ENCODE measurements around the gene SPAG7. TPM values are rescaled to one million over a fixed set of nuclear protein-coding genes. Genes with fewer than 3 reads are reported as not detected.
A peak's percentile ranks its signal among the peaks of the same experiment; 100 is the strongest.

Gene SPAG7
- total RNA-seq, 1 donor from 2014 or later: 64.8 TPM

- intact Hi-C loops (cut with DNase I): no loop called here
- ATAC-seq (no peak), DNase-seq (no peak)
- no peak overlapping the region for H3K27ac ChIP-seq
- H3K36me3 ChIP-seq: peaks cover 29% of the 10 kb centered on the region
- no peaks in the 10 kb centered on the region for H3K27me3 ChIP-seq
- TF ChIP-seq, protein P1, sequence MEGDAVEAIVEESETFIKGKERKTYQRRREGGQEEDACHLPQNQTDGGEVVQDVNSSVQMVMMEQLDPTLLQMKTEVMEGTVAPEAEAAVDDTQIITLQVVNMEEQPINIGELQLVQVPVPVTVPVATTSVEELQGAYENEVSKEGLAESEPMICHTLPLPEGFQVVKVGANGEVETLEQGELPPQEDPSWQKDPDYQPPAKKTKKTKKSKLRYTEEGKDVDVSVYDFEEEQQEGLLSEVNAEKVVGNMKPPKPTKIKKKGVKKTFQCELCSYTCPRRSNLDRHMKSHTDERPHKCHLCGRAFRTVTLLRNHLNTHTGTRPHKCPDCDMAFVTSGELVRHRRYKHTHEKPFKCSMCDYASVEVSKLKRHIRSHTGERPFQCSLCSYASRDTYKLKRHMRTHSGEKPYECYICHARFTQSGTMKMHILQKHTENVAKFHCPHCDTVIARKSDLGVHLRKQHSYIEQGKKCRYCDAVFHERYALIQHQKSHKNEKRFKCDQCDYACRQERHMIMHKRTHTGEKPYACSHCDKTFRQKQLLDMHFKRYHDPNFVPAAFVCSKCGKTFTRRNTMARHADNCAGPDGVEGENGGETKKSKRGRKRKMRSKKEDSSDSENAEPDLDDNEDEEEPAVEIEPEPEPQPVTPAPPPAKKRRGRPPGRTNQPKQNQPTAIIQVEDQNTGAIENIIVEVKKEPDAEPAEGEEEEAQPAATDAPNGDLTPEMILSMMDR (IDR thresholded peaks at IDR 0.05): no peak
- no peaks in the 10 kb centered on the region for H3K9me3 ChIP-seq
- peaks cover 4% of the 10 kb centered on the region for H3K4me1 ChIP-seq
- no peak overlapping the region for H3K4me3 ChIP-seq
Observed at GRCh38 chr17:4958102-4958501, 9.5 kb downstream of the SPAG7 start.

GRCh38 chr17:4956493-4957061 is 11.0 kb downstream of the SPAG7 start:
- TF ChIP-seq, protein P1 (IDR thresholded peaks at IDR 0.05): peak; percentile 33
- DNase-seq (peak; percentile 75), ATAC-seq (peak; percentile 39)
- intact Hi-C loops (cut with DNase I): no loop called here
- Histone ChIP-seq H3K27ac (no peak overlapping the region), H3K4me1 (peaks cover 4% of the 10 kb centered on the region), H3K4me3 (no peak overlapping the region), H3K9me3 (no peaks in the 10 kb centered on the region), H3K27me3 (no peaks in the 10 kb centered on the region), H3K36me3 (peaks cover 29% of the 10 kb centered on the region)

DNA sequence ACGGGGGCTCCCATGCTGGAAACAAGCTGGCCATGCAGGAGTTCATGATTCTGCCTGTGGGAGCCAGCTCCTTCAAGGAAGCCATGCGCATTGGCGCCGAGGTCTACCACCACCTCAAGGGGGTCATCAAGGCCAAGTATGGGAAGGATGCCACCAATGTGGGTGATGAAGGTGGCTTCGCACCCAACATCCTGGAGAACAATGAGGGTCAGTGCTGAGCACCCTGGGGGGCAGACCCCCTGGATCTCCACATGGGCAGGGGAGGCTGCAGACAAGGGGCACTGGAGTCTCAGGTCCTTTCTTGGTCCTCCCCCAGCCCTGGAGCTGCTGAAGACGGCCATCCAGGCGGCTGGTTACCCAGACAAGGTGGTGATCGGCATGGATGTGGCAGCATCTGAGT is 12.5 kb downstream of the SPAG7 start:
- TF ChIP-seq, protein P1 (IDR thresholded peaks at IDR 0.05): no peak
- Histone ChIP-seq H3K27ac (no peak overlapping the region), H3K36me3 (peaks cover 17% of the 10 kb centered on the region), H3K4me1 (peaks cover 15% of the 10 kb centered on the region), H3K9me3 (no peaks in the 10 kb centered on the region), H3K27me3 (no peaks in the 10 kb centered on the region), H3K4me3 (no peak overlapping the region)
- ATAC-seq (no peak), DNase-seq (no peak)
- intact Hi-C loops (cut with DNase I): no loop called here

DNA sequence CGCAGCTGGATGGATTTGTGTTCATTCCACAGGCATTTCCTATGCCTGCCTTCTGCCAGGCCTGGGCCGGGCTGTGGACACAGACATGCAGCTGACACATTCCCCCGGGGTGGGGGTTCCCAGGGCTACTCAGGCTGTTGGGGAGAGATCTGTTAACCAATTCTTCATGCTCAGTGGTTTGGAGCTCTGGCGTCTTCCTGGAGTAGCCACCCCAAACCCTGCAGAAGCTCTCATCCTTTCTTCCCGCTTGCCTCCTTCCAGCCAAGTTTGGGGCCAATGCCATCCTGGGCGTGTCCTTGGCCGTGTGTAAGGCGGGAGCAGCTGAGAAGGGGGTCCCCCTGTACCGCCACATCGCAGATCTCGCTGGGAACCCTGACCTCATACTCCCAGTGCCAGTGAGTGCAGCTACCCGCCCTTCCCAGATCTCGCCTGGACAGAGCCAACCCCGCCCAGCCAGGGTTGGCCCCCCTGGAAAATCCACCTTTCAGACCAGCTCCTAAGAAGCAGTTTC is 14.1 kb downstream of the SPAG7 start:
- Histone ChIP-seq H3K27ac (peak overlapping the region; percentile 36), H3K4me3 (no peak overlapping the region), H3K36me3 (peaks cover under 1% of the 10 kb centered on the region), H3K4me1 (peaks cover 15% of the 10 kb centered on the region), H3K27me3 (no peaks in the 10 kb centered on the region), H3K9me3 (no peaks in the 10 kb centered on the region)
- intact Hi-C loops (cut with DNase I): no loop called here
- no peak for ATAC-seq
- no peak for DNase-seq
- TF ChIP-seq, protein P1 (IDR thresholded peaks at IDR 0.05): no peak

DNA sequence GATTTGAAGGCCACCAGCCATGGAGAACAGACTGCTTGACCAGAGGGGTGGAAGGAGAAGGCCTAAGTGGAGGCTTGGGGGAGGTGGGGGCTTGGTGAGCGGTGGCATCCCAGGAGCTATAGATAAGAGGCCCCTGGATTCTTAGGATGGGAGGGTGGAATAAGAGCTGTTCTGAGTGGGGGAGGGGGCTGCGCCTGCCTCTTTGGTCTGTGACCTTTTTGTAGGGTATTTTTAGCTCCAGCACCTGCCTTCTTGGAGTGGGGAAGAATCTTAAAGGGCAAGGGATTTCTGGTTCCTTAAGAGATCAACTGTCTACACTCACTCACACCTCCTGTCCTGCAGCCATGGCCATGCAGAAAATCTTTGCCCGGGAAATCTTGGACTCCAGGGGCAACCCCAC is 16.1 kb downstream of the SPAG7 start:
- Histone ChIP-seq H3K27ac (no peak overlapping the region), H3K27me3 (no peaks in the 10 kb centered on the region), H3K4me3 (no peak overlapping the region), H3K9me3 (no peaks in the 10 kb centered on the region), H3K4me1 (peaks cover 20% of the 10 kb centered on the region), H3K36me3 (peaks cover 4% of the 10 kb centered on the region)
- TF ChIP-seq, protein P1 (IDR thresholded peaks at IDR 0.05): no peak
- ATAC-seq: no peak
- DNase-seq: no peak
- intact Hi-C loops (cut with DNase I): no loop called here
